ENCODE data around the gene ABHD12.
A peak's percentile ranks its signal among the peaks of the same experiment; 100 is the strongest.
"Not testable (repeated sequence)": the region's sequence is repeated elsewhere in the genome, so short reads cannot be mapped to it uniquely, and the experiment has no call there.

ABHD12 gene

DNA sequence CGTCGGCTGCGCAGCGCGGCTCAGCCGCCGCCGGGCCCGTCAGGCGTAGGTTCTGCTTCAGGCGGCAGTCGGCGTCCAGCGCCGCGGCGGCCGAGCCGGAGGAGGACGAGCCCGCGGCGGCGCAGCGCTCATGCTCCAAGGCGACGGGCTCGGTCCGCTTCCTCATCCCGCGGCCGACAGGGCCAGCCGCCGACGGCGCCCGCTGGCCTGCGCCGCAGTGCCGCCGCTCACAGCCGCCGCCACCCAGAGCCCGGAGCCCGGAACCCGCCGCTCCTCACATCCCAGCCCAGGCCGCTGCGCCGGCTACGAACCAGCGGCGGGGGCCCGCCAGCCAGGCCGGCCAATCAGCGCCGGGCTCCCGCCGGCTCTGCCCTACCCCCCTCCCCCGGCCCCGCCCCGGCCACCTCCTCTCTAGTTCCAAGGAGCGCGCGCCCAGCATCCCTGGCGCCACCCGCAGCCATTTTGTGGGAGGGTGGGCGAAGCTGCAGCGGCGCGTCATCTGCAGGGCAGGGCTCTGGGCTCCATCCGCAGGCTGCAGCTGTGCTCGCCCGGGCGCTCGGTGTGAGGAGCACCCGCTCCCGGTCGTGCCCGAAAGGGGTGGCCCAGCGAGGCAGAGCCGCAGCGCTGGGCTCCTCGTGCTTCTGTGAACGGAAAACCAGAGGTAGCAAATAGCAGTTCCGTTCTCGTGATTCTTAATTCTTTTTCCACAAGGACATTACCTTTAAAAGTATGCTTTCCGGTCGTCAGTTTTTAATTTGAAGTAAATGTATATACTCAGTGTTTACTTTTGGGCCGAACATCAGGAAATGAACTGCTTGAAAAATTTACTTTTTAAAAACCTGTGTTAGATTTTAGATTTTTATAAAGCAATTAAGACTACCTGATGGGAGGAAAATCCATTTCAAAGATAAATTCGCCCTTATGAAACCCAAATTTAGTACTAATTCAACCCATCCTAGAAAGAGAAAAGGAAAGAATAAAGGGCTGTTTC lies at the start of gene ABHD12:
Gene ABHD12 (minus strand): TSS at position 298 of the 991 bp plus-strand sequence. CDS start 132 bp downstream, at position 166.
- peak; percentile 94 for DNase-seq

DNA sequence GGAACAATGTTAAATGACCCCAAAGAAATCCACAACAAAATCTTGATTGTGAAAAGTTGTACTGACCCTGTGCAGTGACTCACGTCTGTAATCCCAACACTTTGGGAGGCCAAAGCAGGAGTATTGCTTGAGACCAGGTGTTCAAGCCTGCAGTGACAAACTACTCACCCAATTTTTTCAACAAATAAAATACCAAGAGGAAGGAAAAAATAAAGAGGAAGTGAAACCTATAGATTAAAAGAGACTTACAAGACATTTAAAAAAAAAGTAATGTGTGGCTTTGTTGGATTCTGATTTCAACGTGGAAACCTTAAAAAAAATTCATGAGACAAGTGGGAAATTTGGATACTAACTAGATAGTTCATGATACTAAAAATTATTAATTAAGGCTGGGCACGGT lies 48.7 kb upstream of the ABHD12 start:
- no peak for DNase-seq

DNA sequence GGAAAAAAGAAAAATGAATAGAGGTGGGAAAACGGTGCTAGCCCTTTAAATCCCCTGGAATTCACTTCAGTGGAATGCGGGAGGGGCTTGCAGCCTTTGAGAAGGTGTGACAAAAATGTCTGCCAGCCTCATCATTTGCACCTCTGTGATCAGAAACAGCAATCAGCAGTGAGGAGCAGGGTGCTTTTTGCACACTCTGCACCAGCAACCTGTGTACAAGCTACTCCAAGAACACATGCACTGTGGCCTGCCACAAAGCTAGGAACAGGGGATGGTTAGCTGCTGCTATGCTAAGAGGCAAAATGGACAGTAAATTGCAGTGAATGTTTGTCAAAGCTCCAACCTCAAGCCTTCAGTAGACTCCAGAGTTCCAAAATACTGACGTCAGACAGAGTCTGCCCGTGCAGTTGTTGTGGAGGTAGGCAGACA lies 46.5 kb upstream of the ABHD12 start:
- no peak for DNase-seq

DNA sequence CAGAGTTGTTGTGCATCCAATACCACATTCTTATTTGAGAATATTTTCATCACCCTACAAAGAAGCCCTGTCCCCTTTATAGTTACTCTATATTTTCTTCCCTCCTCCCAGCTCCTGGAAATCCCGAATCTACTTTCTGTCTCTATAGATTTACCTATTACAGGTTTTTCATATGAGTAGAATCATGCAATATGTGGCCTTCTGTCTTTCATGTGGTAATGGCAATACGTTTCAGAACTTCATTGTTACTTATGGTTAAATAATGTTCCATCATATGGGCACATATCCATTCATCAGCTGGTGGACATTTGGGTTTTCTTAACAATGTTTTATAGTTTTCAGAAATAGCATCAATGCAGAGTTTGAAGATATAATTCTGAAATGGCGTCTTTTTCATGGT lies 33.9 kb upstream of the ABHD12 start:
- DNase-seq, result no peak

DNA sequence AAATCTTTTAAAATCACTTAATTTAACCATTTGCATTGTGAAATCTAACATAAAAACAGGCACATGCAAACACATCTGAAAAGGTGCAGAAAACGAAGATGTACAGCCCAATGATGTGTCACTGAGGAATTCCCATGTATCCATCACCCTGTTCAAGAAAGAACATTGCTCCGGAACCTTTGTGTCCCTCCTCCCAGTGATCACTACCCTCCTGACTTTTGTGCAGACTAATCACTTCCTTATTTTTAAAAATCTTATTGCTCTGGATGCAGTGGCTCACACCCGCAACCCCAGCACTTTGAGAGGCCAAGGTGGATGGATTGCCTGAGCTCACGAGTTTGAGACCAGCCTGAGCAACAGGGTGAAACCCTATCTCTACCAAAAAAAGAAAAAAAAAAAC lies 31.4 kb upstream of the ABHD12 start:
- DNase-seq, result no peak

DNA sequence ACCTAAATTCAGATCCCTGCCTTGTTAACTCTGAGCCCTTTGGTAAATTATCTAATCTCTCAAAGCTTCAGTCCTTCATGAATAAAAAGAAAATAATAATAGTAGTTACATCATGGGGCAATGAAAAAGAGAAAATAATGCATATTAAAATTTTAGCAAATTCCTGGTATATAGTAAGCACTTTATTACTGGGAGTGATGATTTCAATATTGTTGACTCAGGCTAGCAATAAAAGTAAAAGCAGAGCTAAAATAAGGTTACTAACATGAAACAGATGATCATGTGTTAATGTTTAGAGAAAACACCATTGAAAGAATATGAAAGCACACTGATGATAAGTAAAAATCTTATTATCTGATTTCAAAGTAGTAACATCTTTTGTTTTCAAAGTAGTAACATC lies 30.5 kb upstream of the ABHD12 start:
- DNase-seq, result no peak

DNA sequence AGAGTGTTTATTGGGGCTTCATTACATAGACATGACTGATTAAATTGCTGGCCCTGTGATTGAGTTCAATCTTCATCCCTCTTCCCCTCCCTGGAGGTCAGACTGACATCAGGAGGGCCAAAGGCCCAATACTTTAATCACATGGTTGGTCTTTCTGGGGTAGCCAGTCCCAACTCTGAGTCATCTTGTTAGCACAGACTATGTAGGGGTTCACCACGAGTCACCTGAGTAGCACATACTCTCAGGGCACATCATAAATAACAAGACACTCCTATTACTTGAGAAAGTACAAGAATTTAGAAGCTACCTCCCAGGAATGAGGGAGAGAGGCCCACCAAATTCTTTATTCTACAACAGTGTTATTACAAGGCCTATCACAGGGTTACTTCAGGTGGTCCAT lies 28.1 kb upstream of the ABHD12 start:
- DNase-seq, result no peak

DNA sequence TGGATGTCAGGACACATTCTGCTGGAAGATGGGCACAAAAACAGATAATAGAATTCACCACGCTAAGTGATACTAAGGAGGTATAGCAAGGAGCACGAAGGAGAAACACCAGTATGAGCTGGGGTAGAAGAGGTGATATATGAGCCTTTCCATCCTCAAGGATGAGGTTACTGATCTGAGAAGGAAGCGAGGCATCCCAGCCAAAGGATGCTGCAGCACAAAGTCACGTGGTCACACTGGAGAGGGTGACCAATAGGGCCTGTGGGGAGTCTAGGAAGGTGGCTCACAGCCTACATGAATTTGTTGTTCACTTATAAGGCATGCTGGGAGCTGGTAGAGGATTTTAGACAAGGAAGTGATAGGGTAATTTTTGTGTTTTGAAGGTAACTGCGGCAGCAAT lies 18.3 kb upstream of the ABHD12 start:
- DNase-seq, result no peak

DNA sequence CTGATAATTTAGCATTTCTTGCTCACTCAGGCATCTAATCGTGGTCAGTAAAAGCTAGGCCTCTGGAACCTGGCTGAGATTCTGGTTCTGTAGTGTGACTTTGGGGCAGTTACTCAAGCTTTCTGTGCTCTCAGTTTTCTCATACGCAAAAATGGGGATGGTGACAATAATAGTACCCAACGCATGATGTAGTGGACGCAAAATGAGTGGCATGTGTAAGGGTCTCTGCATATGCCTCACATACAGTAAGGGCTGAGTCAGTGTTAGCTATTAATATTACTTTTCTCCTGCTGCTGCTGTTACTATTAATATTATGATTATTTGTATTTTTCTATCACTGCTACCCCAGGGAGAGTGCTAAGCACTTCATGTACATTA lies 17.5 kb upstream of the ABHD12 start:
- no peak for DNase-seq

DNA sequence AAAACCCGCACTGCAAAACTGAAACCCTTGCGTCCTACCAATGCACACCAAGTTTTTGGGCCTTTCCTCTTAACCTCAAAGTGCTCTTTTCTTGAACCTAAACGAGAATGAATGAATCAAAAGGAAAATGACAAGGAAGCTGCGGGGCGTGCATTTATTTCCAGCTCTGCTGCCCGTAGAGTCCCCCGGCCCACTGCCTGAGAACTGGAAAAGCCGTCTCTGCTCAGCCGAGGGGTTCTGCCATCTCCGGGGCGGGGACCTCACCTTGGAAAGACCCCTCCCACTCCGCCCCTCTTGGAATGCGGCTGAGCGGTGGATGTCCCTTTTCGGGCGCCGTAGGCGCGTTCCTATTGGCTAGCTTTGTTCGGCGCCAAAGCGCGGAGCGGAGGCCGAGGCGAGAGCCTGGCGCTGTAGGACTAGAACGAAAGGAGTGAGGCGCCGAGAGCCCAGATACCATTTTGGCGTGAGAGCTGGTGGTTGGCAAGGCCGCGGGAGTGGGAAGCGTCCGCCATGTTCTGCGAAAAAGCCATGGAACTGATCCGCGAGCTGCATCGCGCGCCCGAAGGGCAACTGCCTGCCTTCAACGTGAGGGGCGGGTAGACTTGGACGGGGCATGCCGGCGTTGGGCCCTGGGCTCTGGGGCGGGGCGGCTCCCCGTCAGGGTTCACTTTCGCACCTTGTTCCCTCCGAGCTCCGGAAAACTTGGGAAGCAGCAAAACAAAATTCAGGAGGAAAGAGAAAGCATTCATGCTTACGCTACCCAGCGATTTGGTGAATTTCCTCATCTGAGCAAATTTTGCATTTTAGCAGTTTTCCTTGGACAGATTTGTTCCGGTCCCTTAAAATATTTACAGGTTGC lies 16.9 kb upstream of the ABHD12 start, which contains the start of gene GINS1:
Gene GINS1 (plus strand): TSS at position 363 of the 859 bp plus-strand sequence. CDS start 148 bp downstream, at position 511.
- DNase-seq, result peak; percentile 92

DNA sequence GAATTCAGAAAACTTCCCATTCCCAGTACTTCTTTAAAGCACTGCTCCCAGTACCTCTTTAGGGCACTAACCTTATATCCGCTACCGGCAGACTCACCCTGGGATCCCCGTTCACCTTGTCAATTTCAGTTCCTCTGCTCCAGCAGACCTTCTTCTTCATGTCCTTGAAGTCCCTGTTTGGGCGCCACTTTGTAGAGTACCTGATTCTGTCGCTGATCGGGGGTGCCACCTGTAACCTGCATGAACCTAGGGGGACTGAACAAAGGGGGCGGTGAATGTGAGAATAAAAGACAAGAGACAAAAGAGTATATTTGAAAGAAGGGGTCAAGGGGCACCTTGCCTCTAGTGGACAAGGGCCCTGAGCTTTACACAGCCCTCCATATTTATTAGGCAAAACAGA lies 11.9 kb upstream of the ABHD12 start:
- DNase-seq, result no peak

DNA sequence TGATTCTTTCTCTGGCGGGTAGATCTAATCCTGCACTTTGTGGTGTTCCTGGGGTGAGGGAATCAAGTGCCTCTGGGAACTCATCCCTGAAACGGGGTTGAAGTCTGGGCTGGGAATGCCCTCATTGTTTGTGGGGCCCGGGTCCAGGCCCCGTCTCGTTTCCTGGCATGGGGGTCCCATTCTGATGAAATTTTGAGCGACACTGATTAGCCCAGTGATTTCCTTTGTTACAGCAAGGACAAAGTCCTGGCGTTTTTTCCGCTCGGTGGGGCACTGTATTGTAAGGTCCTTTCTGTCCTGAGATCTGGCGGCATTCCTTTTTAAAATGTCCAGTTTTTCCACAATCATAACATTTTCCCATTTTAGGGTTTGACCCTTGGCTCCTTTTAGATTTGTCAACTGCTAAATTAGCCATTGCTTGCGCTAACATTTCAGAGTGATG lies 9.7 kb upstream of the ABHD12 start:
- DNase-seq, result not testable (repeated sequence)

DNA sequence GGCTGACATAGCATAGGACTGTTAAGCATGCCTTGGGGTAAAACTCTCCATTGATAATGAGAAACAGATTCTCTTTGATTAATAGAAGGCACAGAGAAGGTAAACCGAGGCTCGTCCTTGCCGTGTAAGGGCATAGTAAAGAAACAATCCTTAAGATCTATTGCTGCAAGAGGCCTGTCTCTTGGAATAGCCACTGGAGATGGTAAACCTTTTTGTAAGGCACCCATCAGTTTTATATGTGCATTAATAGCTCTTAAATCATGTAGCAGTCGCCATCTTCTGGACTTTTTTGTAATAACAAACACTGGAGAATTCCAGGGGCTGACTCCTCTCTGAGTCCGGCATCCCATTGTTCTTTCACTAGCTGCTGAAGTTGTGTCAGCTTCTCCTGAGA lies 8.4 kb upstream of the ABHD12 start:
- DNase-seq, result peak; percentile 39

DNA sequence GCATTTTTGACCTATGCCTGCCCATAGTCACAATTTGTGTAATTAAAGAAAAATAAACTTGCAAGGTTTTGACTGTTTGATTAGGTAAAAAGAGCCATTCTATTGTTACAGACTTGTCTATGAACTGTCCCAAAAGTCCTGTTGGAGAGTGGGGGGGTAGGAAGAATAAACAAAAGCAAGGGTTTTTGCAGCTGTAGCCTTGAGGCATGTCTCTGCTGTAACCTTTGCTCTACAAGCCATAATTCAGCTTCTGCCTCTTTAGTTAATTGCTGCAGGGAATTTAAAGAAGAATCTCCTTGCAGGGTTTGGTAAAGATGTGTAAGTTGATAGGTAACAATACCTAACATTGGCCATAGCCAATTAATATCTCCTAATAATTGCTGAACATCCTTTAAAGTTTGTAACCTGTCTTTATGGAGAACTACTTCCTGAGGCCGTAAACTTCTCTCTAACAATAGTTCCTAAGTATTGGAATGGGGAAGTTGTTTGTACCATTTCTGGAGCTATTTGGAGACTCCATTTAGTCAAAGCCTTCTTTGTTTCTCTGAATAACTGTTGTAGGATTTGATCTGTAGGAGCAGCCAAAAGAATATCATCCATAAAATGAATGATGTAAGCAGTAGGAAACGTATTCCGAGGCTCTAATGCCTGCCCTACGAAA lies 7.9 kb upstream of the ABHD12 start:
- DNase-seq, result no peak

DNA sequence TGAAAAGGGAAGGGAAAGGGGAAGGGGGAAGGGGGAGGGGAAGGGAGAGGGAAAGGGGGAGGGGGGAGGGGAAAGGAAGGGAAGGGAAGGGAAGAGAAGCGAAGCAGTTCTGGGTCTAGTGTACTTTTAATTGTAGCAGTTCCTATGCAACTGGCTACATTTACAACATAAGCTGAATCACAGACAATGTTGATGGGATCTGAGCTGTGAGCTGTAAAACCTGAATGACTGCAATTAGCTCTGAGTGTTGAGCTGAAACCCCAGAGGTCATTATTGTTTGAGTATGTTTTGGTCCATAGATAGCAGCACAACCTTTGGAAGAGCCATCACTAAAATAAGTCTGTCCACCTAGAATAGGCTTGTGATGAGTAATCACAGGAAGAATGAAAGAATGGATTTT lies 7.2 kb upstream of the ABHD12 start:
- no peak for DNase-seq

DNA sequence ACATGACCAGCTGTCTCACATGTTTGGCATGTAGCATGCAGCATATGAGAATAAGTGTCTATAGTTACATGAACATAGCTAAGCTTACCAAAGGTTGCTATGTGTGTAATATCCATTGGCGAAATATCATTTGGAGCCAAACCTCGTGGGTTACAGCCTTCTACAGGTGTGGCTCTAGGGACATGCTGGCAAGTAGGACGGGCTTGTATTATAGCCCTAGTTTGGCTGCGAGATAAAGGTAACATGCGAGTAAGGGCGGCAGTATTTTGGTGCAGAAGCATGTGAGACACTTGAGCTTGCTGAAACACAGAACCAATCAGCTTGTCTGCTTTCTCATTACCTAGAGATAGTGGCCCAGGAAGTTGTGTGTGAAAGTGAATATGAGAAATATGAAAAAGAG lies 6.5 kb upstream of the ABHD12 start:
- DNase-seq, result no peak

DNA sequence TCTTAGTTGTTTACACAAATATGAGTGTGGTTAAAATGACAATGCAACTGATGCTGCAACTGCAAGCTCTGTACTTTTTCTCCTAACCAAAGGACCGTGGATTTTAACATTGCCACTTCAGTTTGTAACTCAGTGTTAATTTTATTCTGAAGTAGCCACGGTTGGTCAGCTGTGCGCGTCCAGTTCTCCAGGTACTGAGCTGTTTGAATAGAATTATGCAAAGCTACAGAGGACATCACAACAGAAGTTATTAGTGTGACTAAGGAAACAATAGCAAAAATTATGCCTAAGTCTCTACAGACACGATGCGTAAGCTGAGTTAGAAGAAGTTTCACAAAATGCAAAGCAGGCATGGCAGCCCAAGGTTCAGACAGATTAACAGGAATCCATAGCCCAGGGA lies 4.4 kb upstream of the ABHD12 start:
- no peak for DNase-seq

DNA sequence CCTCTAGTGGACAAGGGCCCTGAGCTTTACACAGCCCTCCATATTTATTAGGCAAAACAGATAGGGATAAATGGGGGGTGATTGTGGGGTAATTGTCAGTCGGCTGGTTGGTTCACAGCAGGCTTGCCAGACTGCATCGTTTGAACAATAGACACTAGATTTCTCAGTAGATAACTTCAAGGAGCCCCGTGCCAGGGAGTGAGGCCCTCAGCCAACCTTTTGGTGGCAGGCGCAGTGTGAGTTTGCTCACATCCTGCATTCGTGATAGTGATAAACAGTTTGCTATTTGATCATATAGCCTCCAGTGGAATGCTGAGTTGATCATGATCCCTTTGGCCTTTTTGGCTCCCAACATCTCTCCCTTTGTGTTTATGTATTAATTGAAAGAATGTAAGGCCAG lies 3.6 kb upstream of the ABHD12 start:
- DNase-seq, result no peak

DNA sequence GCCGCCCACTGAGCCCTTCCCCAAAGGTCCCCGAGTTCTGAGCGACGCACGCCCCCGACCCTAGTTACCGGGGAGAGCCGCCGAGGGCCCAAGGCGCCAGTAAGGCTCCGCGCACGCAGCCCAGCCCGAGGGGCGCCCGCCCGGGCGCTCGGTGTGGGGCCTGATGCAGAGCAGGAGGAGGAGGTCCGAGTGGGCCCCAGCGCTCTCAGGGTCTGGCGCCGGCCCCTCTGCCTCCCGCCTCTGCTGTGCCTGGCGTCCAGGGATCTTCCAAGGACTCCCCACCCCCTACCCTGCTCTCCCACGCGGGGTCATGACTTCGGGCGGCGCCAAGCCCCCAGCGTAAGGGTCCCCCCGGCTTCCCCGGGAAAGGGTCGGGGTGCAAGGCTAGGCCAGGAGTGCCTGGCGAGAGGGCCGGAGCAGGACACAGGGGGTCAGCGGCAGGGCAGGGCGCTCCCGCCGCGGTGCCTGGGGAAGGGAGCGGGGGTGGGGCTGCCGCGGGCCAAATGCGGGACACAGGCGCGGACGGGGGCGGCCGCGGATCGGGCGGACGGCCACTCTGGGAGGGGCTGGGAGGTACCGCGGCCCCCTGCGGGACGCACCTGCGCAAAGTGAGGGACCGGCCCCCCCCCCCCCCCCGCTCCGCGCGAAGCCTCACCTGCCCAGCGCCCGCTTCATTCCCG lies 637 bp downstream of the ABHD12 start:
- peak; percentile 47 for DNase-seq

DNA sequence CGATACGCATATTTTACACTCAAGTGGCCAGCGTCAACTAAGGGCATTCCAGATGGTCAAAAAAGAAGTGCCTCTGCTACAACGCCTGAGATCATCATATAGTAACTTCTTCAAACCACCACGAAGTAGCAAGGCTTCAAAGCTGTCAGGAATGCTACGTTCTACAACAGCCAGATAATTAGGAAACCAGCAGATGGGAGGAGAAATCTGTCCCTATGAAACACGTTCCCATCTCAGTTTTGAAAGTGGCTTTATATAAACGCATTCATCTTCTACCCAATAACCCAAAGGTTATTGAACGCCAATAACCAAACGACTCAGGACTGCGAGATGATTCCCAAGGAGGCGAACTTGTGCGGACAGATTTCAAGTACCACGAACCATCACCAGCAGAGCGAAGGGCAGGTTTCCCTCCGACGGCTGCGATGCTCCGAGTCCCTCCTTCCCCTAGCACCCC lies 1.2 kb downstream of the ABHD12 start:
- no peak for DNase-seq

DNA sequence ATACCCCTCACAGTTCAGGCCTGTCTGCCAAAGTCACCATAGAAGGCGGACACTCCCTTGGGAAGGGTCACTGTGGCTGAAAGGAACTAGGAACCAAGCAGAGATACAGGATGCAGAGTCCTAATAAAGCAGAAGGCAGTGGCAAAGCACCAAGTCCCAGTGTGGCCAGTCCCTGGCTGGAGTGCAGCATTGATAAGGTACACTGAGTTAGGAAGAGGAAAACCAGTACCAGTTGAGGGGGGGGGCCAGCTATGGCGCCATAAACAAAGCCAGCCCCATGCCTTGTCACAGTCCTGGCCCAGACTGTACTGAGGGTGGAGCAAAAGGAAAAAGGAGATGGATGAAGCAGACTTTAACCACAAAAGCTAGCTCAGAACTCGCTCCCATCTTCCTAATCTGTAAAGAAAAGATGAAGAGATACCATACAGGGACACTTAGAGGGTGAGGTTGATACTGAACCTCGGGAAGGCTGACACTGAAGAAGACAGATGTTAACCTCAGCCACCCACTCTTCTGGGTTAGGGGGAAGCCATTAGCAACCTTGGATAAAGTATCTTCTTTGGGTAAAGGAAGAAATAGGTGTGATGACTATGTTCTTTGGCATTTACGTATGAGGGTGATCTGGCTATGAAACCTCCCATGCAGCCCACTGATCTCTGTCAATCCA lies 7.8 kb downstream of the ABHD12 start:
- no peak for DNase-seq

Data from NCI-H774 (cell line).